ENCODE results near the gene MCAT.

Gene MCAT

DNA sequence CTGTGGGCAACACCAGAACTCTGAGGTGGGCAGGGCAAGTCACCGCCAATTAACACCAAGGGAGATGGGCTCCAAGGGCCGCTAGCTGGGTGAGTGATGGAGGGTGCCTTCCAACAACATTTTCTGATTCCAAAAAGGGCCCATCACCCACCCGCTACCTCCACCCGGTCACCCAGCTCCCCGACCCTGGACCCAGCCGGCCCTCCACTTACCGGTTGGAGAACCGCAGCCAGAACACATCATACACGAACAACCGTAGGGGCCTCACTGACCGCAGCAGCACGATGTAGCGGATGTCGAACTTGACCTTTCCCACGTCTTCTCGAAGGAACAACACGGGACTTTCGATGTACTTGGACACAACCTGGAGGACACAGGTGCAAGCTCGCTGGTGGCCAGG is 29.0 kb upstream of the MCAT start:
- Histone ChIP-seq H3K14ac (ENCODE audit: low read length in 2 of 2) (no peak overlapping the region), H2BK12ac (ENCODE audit: low read length in 2 of 2) (no peak overlapping the region), H2AFZ (ENCODE audit: low read depth, low read length) (no peak overlapping the region), H4K91ac (ENCODE audit: low read length) (no peak overlapping the region), H2BK5ac (ENCODE audit: low read depth, low read length, poor library complexity, severe bottlenecking) (no peak overlapping the region), H3K23ac (ENCODE audit: low read length in 2 of 2) (no peak overlapping the region), H3K79me1 (replicated peaks; ENCODE audit: low read length, poor library complexity, severe bottlenecking) (peaks cover 9% of the 10 kb centered on the region), H2BK120ac (ENCODE audit: low read depth, low read length) (no peak overlapping the region), H2BK15ac (ENCODE audit: low read depth, poor library complexity, severe bottlenecking) (no peak overlapping the region), H3K4me2 (ENCODE audit: low read length, poor library complexity, severe bottlenecking) (no peak overlapping the region), H3K36me3 (ENCODE audit: control insufficient read depth in 1 of 2, insufficient read depth in 2 of 2, low read depth in 1 of 2, low read length in 2 of 2) (peaks cover 69 to 81% of the 10 kb centered on the region in 2 experiments), H3K9me3 (ENCODE audit: control insufficient read depth, low read length) (no peaks in the 10 kb centered on the region), H2AK5ac (ENCODE audit: low read length, severe bottlenecking) (no peak overlapping the region), H3K4ac (ENCODE audit: low read depth in 1 of 2, low read length in 2 of 2) (no peak overlapping the region), H3K18ac (ENCODE audit: low read depth in 1 of 2, low read length in 2 of 2) (no peak overlapping the region), H3K27me3 (ENCODE audit: control insufficient read depth in 1 of 2, insufficient read depth in 1 of 2, low read length in 2 of 2) (no peaks in the 10 kb centered on the region), H3K4me1 (ENCODE audit: control insufficient read depth, insufficient read depth, low read depth, low read length) (peaks cover 28% of the 10 kb centered on the region), H4K8ac (ENCODE audit: low read length) (no peak overlapping the region), H3K4me3 (ENCODE audit: insufficient read depth in 1 of 2, low read depth in 1 of 2, low read length in 2 of 2) (no peak overlapping the region), H3K9ac (ENCODE audit: low read length) (no peak overlapping the region), H3K27ac (ENCODE audit: low read length, poor library complexity, severe bottlenecking) (no peak overlapping the region)
- no peak for DNase-seq
- 98% methylated on average over 18 of the region's 19 CpGs for WGBS

DNA sequence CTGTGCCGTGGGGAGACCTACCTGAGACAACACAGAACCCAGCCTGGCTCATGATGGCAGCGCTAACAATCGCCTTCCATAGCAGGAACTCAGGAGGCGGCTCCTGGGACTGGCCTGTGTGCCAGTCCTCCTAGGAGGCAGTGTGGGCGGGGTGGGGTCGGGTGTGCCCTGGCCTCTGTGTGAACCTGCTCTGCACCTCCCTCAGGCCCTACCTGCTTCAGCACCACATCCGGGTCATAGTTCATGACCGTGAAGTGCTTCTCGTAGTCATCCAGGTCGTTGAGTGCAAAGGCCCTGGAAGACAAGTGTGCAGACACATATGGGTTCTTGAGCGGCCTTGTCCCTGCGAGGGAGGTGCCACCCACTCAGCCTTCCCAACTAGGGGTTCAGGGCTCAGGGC is 28.4 kb upstream of the MCAT start:
- Histone ChIP-seq H3K27ac (ENCODE audit: low read length, poor library complexity, severe bottlenecking) (no peak overlapping the region), H3K79me1 (replicated peaks; ENCODE audit: low read length, poor library complexity, severe bottlenecking) (peaks cover 7% of the 10 kb centered on the region), H4K91ac (ENCODE audit: low read length) (no peak overlapping the region), H3K4me2 (ENCODE audit: low read length, poor library complexity, severe bottlenecking) (no peak overlapping the region), H2BK12ac (ENCODE audit: low read length in 2 of 2) (no peak overlapping the region), H3K23ac (ENCODE audit: low read length in 2 of 2) (no peak overlapping the region), H3K9ac (ENCODE audit: low read length) (no peak overlapping the region), H3K4ac (ENCODE audit: low read depth in 1 of 2, low read length in 2 of 2) (no peak overlapping the region), H3K9me3 (ENCODE audit: control insufficient read depth, low read length) (no peaks in the 10 kb centered on the region), H2BK5ac (ENCODE audit: low read depth, low read length, poor library complexity, severe bottlenecking) (no peak overlapping the region), H2BK15ac (ENCODE audit: low read depth, poor library complexity, severe bottlenecking) (no peak overlapping the region), H3K14ac (ENCODE audit: low read length in 2 of 2) (no peak overlapping the region), H3K18ac (ENCODE audit: low read depth in 1 of 2, low read length in 2 of 2) (no peak overlapping the region), H3K36me3 (ENCODE audit: control insufficient read depth in 1 of 2, insufficient read depth in 2 of 2, low read depth in 1 of 2, low read length in 2 of 2) (peaks cover 69 to 82% of the 10 kb centered on the region in 2 experiments), H3K4me3 (ENCODE audit: insufficient read depth in 1 of 2, low read depth in 1 of 2, low read length in 2 of 2) (no peak overlapping the region), H3K4me1 (ENCODE audit: control insufficient read depth, insufficient read depth, low read depth, low read length) (peaks cover 28% of the 10 kb centered on the region), H3K27me3 (ENCODE audit: control insufficient read depth in 1 of 2, insufficient read depth in 1 of 2, low read length in 2 of 2) (no peaks in the 10 kb centered on the region), H4K8ac (ENCODE audit: low read length) (no peak overlapping the region), H2AFZ (ENCODE audit: low read depth, low read length) (no peak overlapping the region), H2AK5ac (ENCODE audit: low read length, severe bottlenecking) (no peak overlapping the region), H2BK120ac (ENCODE audit: low read depth, low read length) (no peak overlapping the region)
- WGBS, result 94% methylated on average over 12 of the region's 12 CpGs
- DNase-seq, result no peak

DNA sequence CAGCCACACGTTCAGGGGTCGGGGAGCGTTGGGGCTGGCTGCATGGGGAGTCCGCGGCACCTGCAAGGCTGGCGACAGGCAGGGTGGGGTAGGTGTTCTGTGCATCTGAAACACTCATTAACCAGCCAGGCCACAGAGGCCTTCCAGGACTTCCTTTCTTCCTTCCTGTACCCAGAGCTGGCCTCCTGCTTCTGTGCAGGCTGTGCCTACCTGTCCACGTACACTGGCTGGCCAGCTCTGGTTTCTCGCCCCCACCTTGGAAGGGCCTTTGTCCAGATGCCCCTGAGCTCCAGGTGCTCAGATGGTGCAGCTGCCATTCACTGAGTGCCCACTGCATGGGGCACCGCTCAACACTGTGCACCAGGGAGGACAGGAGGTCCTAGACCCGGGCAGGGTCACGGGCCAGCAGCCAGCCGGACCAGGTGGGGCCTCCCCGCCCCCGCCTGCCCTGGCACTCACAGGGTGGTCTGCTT is 27.9 kb upstream of the MCAT start:
- H3K23ac ChIP-seq (ENCODE audit: low read length in 2 of 2), result no peak overlapping the region
- no peak overlapping the region for H3K18ac ChIP-seq (ENCODE audit: low read depth in 1 of 2, low read length in 2 of 2)
- no peak overlapping the region for H2BK5ac ChIP-seq (ENCODE audit: low read depth, low read length, poor library complexity, severe bottlenecking)
- no peak overlapping the region for H2AK5ac ChIP-seq (ENCODE audit: low read length, severe bottlenecking)
- no peak overlapping the region for H3K14ac ChIP-seq (ENCODE audit: low read length in 2 of 2)
- no peak overlapping the region for H3K4ac ChIP-seq (ENCODE audit: low read depth in 1 of 2, low read length in 2 of 2)
- H3K9ac ChIP-seq (ENCODE audit: low read length), result no peak overlapping the region
- H3K27me3 ChIP-seq (ENCODE audit: control insufficient read depth in 1 of 2, insufficient read depth in 1 of 2, low read length in 2 of 2), result no peaks in the 10 kb centered on the region
- peaks cover 7% of the 10 kb centered on the region for H3K79me1 ChIP-seq (replicated peaks; ENCODE audit: low read length, poor library complexity, severe bottlenecking)
- no peaks in the 10 kb centered on the region for H3K9me3 ChIP-seq (ENCODE audit: control insufficient read depth, low read length)
- H2BK15ac ChIP-seq (ENCODE audit: low read depth, poor library complexity, severe bottlenecking), result no peak overlapping the region
- no peak overlapping the region for H3K27ac ChIP-seq (ENCODE audit: low read length, poor library complexity, severe bottlenecking)
- H3K4me1 ChIP-seq (ENCODE audit: control insufficient read depth, insufficient read depth, low read depth, low read length), result peaks cover 28% of the 10 kb centered on the region
- H2BK120ac ChIP-seq (ENCODE audit: low read depth, low read length), result no peak overlapping the region
- no peak for DNase-seq
- no peak overlapping the region for H4K91ac ChIP-seq (ENCODE audit: low read length)
- H3K4me2 ChIP-seq (ENCODE audit: low read length, poor library complexity, severe bottlenecking), result no peak overlapping the region
- 95% methylated on average over 13 of the region's 14 CpGs for WGBS
- no peak overlapping the region for H2AFZ ChIP-seq (ENCODE audit: low read depth, low read length)
- no peak overlapping the region for H3K4me3 ChIP-seq (ENCODE audit: insufficient read depth in 1 of 2, low read depth in 1 of 2, low read length in 2 of 2)
- H3K36me3 ChIP-seq (ENCODE audit: control insufficient read depth in 1 of 2, insufficient read depth in 2 of 2, low read depth in 1 of 2, low read length in 2 of 2), result peaks cover 67 to 84% of the 10 kb centered on the region in 2 experiments
- no peak overlapping the region for H2BK12ac ChIP-seq (ENCODE audit: low read length in 2 of 2)
- H4K8ac ChIP-seq (ENCODE audit: low read length), result no peak overlapping the region

DNA sequence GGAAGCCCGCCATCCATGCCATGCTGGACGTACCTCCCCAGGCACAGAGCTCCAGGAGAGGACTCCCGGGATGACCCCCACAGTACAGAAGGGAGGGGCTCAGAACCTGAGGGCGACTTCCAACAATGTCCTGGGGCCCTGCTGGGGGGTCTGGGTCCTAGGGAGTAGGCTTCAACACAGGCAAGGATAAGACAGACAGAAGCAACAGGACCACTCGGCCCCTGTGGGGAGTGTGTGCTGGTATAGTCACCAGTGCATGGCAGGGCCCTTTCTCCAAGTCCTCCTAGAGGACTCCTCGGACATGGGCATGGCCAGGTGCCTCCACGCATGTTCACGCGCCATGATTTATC is 26.9 kb upstream of the MCAT start:
- Histone ChIP-seq H3K18ac (ENCODE audit: low read depth in 1 of 2, low read length in 2 of 2) (no peak overlapping the region), H3K4ac (ENCODE audit: low read depth in 1 of 2, low read length in 2 of 2) (no peak overlapping the region), H3K14ac (ENCODE audit: low read length in 2 of 2) (no peak overlapping the region), H3K23ac (ENCODE audit: low read length in 2 of 2) (no peak overlapping the region), H2BK12ac (ENCODE audit: low read length in 2 of 2) (no peak overlapping the region), H3K4me1 (ENCODE audit: control insufficient read depth, insufficient read depth, low read depth, low read length) (peaks cover 28% of the 10 kb centered on the region), H4K8ac (ENCODE audit: low read length) (no peak overlapping the region), H3K4me2 (ENCODE audit: low read length, poor library complexity, severe bottlenecking) (no peak overlapping the region), H3K27ac (ENCODE audit: low read length, poor library complexity, severe bottlenecking) (no peak overlapping the region), H2BK5ac (ENCODE audit: low read depth, low read length, poor library complexity, severe bottlenecking) (no peak overlapping the region), H3K9me3 (ENCODE audit: control insufficient read depth, low read length) (no peaks in the 10 kb centered on the region), H2AK5ac (ENCODE audit: low read length, severe bottlenecking) (no peak overlapping the region), H3K9ac (ENCODE audit: low read length) (no peak overlapping the region), H2BK15ac (ENCODE audit: low read depth, poor library complexity, severe bottlenecking) (no peak overlapping the region), H3K79me1 (replicated peaks; ENCODE audit: low read length, poor library complexity, severe bottlenecking) (peaks cover 5% of the 10 kb centered on the region), H3K4me3 (ENCODE audit: insufficient read depth in 1 of 2, low read depth in 1 of 2, low read length in 2 of 2) (no peak overlapping the region), H2BK120ac (ENCODE audit: low read depth, low read length) (no peak overlapping the region), H4K91ac (ENCODE audit: low read length) (no peak overlapping the region), H3K27me3 (ENCODE audit: control insufficient read depth in 1 of 2, insufficient read depth in 1 of 2, low read length in 2 of 2) (no peaks in the 10 kb centered on the region), H2AFZ (ENCODE audit: low read depth, low read length) (no peak overlapping the region), H3K36me3 (ENCODE audit: control insufficient read depth in 1 of 2, insufficient read depth in 2 of 2, low read depth in 1 of 2, low read length in 2 of 2) (peaks cover 61 to 83% of the 10 kb centered on the region in 2 experiments)
- WGBS, result 97% methylated on average over 9 of the region's 9 CpGs
- no peak for DNase-seq

Data from mesenchymal stem cell (in vitro differentiated cells and primary cell).